ENCODE results near the gene GALNT2. TPM values are rescaled to one million over a fixed set of nuclear protein-coding genes. Genes with fewer than 3 reads are reported as not detected.

The GALNT2 gene
- total RNA-seq, 1 donor = 17.2 TPM

GRCh38 chr1:230216896-230217295 is 149.9 kb downstream of the GALNT2 start:
- H3K4me3 ChIP-seq (ENCODE audit: low read length) = no peak overlapping the region
- no peaks in the 10 kb centered on the region for H3K27me3 ChIP-seq (ENCODE audit: insufficient read depth, low read length)
- no peaks in the 10 kb centered on the region for H3K9me3 ChIP-seq (ENCODE audit: low read depth, low read length)
- peaks cover 31% of the 10 kb centered on the region for H3K4me1 ChIP-seq (ENCODE audit: insufficient read depth, low read length)

DNA sequence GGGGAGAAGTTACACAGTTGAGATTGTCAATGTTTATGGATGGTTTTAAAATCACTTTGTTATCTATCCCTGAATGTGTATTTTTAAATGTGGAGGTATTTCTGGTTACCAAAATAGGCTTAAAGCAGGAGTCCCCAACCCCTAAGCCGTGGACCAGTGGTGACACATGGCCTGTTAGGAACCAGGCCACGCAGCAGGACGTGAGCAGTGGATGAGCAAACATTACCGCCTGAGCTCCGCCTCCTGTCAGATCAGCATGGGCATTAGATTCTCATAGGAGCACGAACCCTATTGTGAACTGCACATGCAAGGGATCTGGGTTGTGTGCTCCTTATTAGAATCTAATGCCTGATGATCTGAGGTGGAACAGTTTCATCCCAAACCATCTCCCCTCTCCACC is 151.6 kb downstream of the GALNT2 start:
- H3K4me3 ChIP-seq (ENCODE audit: low read length) = no peak overlapping the region
- H3K27me3 ChIP-seq (ENCODE audit: insufficient read depth, low read length) = no peaks in the 10 kb centered on the region
- H3K9me3 ChIP-seq (ENCODE audit: low read depth, low read length) = no peaks in the 10 kb centered on the region
- peaks cover 17% of the 10 kb centered on the region for H3K4me1 ChIP-seq (ENCODE audit: insufficient read depth, low read length)

DNA sequence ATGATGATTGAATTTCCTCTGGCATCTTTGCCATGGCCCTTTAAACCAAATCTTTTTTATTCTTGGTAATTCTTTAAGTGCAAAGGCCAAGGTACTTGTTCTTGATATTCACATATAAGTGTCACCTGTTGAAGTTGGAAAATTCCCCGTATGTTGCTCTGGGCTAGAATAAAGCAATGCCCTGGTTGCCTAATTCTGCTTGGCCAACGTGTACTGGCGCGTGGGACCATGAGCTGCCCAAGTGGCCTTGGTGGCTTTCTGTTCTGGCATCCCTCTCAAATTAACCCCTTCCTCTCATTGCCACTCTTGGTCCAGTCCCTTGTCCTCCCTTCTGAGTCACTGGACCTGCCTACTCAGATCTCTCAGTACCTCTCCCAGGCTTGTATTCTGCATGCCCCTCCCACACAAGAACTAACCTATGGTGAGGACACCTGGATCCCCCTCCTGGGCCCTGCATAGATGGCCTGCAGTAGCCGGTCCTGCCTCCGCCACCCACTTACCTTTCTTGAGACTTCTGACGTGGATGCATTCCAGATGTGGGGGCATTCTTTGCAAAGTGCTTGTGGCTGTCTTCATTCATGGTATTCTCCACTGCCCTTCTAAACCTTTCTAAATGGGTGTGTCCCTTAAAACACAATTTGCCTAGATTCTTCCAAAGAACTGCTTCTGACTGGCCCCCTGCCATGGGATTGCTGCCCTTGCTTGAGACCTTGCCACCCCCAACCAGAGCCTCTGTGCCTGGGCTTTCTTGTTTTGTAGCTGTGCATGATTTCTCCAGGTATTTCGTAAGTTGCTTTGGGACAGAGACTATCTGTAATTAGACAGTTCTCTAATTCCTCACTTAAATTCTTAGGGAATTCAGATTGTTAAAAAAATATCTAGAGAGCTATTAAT is 152.4 kb downstream of the GALNT2 start:
- Histone ChIP-seq H3K4me3 (ENCODE audit: low read length) (no peak overlapping the region), H3K4me1 (ENCODE audit: insufficient read depth, low read length) (peaks cover 11% of the 10 kb centered on the region)

DNA sequence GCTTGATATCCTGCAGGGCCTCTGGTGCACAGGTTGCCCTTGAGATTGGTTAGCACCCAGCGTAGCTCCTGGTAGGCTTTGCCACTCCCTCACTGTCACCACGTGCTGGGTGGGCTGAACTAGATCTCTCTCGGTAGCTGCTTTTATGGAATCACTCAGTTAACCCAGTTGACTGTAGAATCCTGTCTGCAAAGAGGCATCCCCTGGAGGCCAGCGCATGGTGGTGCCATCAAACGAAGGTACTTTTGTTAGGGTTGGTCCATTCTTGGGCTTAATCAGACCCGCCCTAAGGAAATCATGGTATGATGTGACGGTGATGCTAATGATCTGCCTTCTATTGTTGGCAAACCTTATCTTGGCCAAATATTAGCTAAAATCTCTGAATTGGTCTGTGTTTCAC is 153.4 kb downstream of the GALNT2 start:
- Histone ChIP-seq H3K4me1 (ENCODE audit: insufficient read depth, low read length) (peaks cover 4% of the 10 kb centered on the region), H3K4me3 (ENCODE audit: low read length) (no peak overlapping the region), H3K27me3 (ENCODE audit: insufficient read depth, low read length) (no peaks in the 10 kb centered on the region), H3K9me3 (ENCODE audit: low read depth, low read length) (no peaks in the 10 kb centered on the region)

More for the DNA sequence above, 152.4 kb downstream of the GALNT2 start:
- H3K27me3 ChIP-seq (ENCODE audit: insufficient read depth, low read length) = no peaks in the 10 kb centered on the region
- H3K9me3 ChIP-seq (ENCODE audit: low read depth, low read length) = no peaks in the 10 kb centered on the region

GRCh38 chr1:230220907-230221306 is 153.9 kb downstream of the GALNT2 start:
- Histone ChIP-seq H3K27me3 (ENCODE audit: insufficient read depth, low read length) (no peaks in the 10 kb centered on the region), H3K9me3 (ENCODE audit: low read depth, low read length) (no peaks in the 10 kb centered on the region), H3K4me3 (ENCODE audit: low read length) (no peak overlapping the region), H3K4me1 (ENCODE audit: insufficient read depth, low read length) (peaks cover 4% of the 10 kb centered on the region)

GRCh38 chr1:230222678-230223077 is 155.6 kb downstream of the GALNT2 start:
- H3K9me3 ChIP-seq (ENCODE audit: low read depth, low read length) = no peaks in the 10 kb centered on the region
- H3K4me3 ChIP-seq (ENCODE audit: low read length) = no peak overlapping the region
- no peaks in the 10 kb centered on the region for H3K4me1 ChIP-seq (ENCODE audit: insufficient read depth, low read length)
- H3K27me3 ChIP-seq (ENCODE audit: insufficient read depth, low read length) = no peaks in the 10 kb centered on the region

- Histone ChIP-seq H3K4me3 (ENCODE audit: low read length) (no peak overlapping the region), H3K4me1 (ENCODE audit: insufficient read depth, low read length) (no peaks in the 10 kb centered on the region), H3K9me3 (ENCODE audit: low read depth, low read length) (no peaks in the 10 kb centered on the region), H3K27me3 (ENCODE audit: insufficient read depth, low read length) (no peaks in the 10 kb centered on the region)
Measured at GRCh38 chr1:230224101-230224960, 157.3 kb downstream of the GALNT2 start.

- Histone ChIP-seq H3K4me1 (ENCODE audit: insufficient read depth, low read length) (no peaks in the 10 kb centered on the region), H3K4me3 (ENCODE audit: low read length) (no peak overlapping the region), H3K9me3 (ENCODE audit: low read depth, low read length) (no peaks in the 10 kb centered on the region), H3K27me3 (ENCODE audit: insufficient read depth, low read length) (no peaks in the 10 kb centered on the region)
Measured at GRCh38 chr1:230226007-230226800, 159.2 kb downstream of the GALNT2 start.

- Histone ChIP-seq H3K4me3 (ENCODE audit: low read length) (no peak overlapping the region), H3K4me1 (ENCODE audit: insufficient read depth, low read length) (peaks cover 4% of the 10 kb centered on the region), H3K27me3 (ENCODE audit: insufficient read depth, low read length) (no peaks in the 10 kb centered on the region), H3K9me3 (ENCODE audit: low read depth, low read length) (no peaks in the 10 kb centered on the region)
Measured at GRCh38 chr1:230226814-230227213, 159.8 kb downstream of the GALNT2 start.

GRCh38 chr1:230228236-230228897 is 161.3 kb downstream of the GALNT2 start:
- Histone ChIP-seq H3K4me1 (ENCODE audit: insufficient read depth, low read length) (peaks cover 9% of the 10 kb centered on the region), H3K4me3 (ENCODE audit: low read length) (no peak overlapping the region), H3K9me3 (ENCODE audit: low read depth, low read length) (no peaks in the 10 kb centered on the region), H3K27me3 (ENCODE audit: insufficient read depth, low read length) (no peaks in the 10 kb centered on the region)

GRCh38 chr1:230230273-230230672 is 163.2 kb downstream of the GALNT2 start:
- Histone ChIP-seq H3K9me3 (ENCODE audit: low read depth, low read length) (no peaks in the 10 kb centered on the region), H3K27me3 (ENCODE audit: insufficient read depth, low read length) (no peaks in the 10 kb centered on the region), H3K4me3 (ENCODE audit: low read length) (no peak overlapping the region), H3K4me1 (ENCODE audit: insufficient read depth, low read length) (peaks cover 9% of the 10 kb centered on the region)

DNA sequence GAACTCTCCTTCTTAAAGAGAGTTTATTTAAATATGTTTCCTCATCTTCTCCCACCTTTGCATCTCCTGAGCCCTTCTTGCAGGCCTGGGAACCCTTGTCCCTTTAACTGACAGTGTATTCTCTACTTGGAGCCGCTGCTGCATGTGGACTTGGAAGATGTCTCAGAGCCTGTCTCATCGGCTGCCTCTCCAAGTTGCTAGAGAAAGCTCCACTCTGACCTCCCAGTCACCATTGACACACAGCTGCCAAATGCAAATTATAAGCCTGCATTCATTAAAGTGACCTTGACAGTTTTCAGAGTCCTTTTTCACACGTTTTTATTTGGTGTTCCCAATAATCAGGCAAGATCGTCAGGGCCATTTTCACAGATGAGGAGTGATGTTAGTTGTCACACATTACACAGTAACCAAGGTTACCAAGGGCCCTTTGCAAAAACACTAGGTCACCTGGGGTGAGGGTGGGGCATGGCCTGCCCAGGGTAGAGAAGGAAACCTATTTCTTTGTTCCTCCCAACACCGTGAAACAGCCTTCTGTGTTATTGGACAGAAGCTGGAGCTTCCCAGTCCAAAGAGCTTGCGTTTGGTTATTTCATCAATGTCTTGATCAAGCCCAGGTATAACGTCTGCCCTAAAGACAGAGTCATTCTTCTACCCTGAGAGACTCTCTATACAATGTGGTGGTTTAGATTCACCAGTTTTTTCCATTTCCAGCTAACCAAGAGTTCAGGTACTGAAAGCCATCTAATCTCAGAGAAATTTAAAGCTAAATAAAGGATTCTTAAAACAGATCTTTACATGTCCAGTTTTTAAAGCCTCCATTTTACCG is 164.1 kb downstream of the GALNT2 start:
- Histone ChIP-seq H3K9me3 (ENCODE audit: low read depth, low read length) (no peaks in the 10 kb centered on the region), H3K4me3 (ENCODE audit: low read length) (no peak overlapping the region), H3K27me3 (ENCODE audit: insufficient read depth, low read length) (no peaks in the 10 kb centered on the region), H3K4me1 (ENCODE audit: insufficient read depth, low read length) (peaks cover 9% of the 10 kb centered on the region)

GRCh38 chr1:230231774-230232145 is 164.7 kb downstream of the GALNT2 start:
- Histone ChIP-seq H3K27me3 (ENCODE audit: insufficient read depth, low read length) (no peaks in the 10 kb centered on the region), H3K9me3 (ENCODE audit: low read depth, low read length) (no peaks in the 10 kb centered on the region), H3K4me1 (ENCODE audit: insufficient read depth, low read length) (peaks cover 9% of the 10 kb centered on the region), H3K4me3 (ENCODE audit: low read length) (no peak overlapping the region)

DNA sequence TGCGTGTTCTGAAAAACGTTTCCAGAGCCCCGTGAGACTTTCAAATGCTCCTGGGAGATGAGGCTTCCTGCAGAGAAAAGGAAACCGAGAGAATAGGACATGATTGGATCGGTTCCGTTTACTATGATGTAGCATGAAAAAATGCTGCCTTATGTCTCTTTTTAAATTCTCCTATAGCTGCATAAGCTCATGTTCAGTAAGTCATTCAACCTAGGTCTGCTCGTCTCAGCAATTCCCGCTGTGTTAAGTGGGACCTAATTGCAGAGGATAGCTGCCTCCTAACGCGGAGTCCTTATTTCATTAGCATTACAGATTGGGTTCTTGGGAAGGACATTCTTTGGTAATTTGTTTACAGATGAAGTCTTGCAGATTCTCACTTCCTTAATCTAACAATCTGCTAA is 165.3 kb downstream of the GALNT2 start:
- Histone ChIP-seq H3K9me3 (ENCODE audit: low read depth, low read length) (no peaks in the 10 kb centered on the region), H3K4me3 (ENCODE audit: low read length) (no peak overlapping the region), H3K4me1 (ENCODE audit: insufficient read depth, low read length) (peaks cover 9% of the 10 kb centered on the region), H3K27me3 (ENCODE audit: insufficient read depth, low read length) (no peaks in the 10 kb centered on the region)

All from mononuclear cell (primary cell).